KMS-11 (cell line): ENCODE measurements around the gene DENND1A.

Experiments
- H2AFZ ChIP-seq: fragments of 200-600 bp; sonication (generic); 2 replicates; pipeline ENCODE4 v1.6.1; 2016; ENCODE audit warnings: antibody characterized with exemption, mixed run types, low read depth
- H3K27ac ChIP-seq: fragments of 200-600 bp; sonication (generic); 2 replicates; pipeline ENCODE4 v1.6.1; 2016; ENCODE audit warnings: mild to moderate bottlenecking, mixed run types
- H3K27me3 ChIP-seq: fragments of 200-600 bp; sonication (generic); 2 replicates; pipeline ENCODE4 v1.6.1; 2017; ENCODE audit warnings: mild to moderate bottlenecking, low read depth, mixed run types, moderate library complexity; ENCODE audit not compliant: insufficient read depth
- H3K36me3 ChIP-seq: fragments of 200-600 bp; sonication (generic); 2 replicates; pipeline ENCODE4 v1.6.1; 2017; ENCODE audit warnings: mild to moderate bottlenecking, mixed run types; ENCODE audit not compliant: insufficient read depth
- H3K4me1 ChIP-seq: fragments of 200-600 bp; sonication (generic); 2 replicates; pipeline ENCODE4 v1.6.1; 2016; ENCODE audit warnings: mild to moderate bottlenecking, low read depth, mixed run types; ENCODE audit not compliant: poor library complexity, severe bottlenecking
- H3K4me2 ChIP-seq: fragments of 200-600 bp; sonication (generic); 2 replicates; pipeline ENCODE4 v1.7.0; 2016; ENCODE audit warnings: mild to moderate bottlenecking, mixed run types
- H3K4me3 ChIP-seq: fragments of 200-600 bp; sonication (generic); IDR thresholded peaks from 2 replicates; pipeline ENCODE4 v1.6.1; 2017; ENCODE audit warnings: low read depth, low read length, mixed read lengths; ENCODE audit not compliant: insufficient read depth
- H3K79me2 ChIP-seq: fragments of 200-600 bp; sonication (generic); 2 replicates; pipeline ENCODE4 v1.6.1; 2016; ENCODE audit warnings: low read depth, mixed run types; ENCODE audit not compliant: insufficient read depth
- H3K9ac ChIP-seq: fragments of 200-600 bp; sonication (generic); 2 replicates; pipeline ENCODE4 v1.6.1; 2016; ENCODE audit warnings: mild to moderate bottlenecking, mixed run types
- H4K20me1 ChIP-seq: fragments of 200-600 bp; sonication (generic); 2 replicates; pipeline ENCODE4 v1.6.1; 2016; ENCODE audit warnings: mild to moderate bottlenecking, mixed run types; ENCODE audit not compliant: insufficient read depth
- TF ChIP-seq, protein P1 (sequence below): fragments of 200-600 bp; sonication (generic); conservative IDR thresholded peaks from 2 replicates; pipeline ENCODE4 v1.6.1; 2017; ENCODE audit warnings: low read depth, mild to moderate bottlenecking, antibody characterized with exemption, low read length, moderate library complexity, mixed read lengths

DENND1A gene

DNA sequence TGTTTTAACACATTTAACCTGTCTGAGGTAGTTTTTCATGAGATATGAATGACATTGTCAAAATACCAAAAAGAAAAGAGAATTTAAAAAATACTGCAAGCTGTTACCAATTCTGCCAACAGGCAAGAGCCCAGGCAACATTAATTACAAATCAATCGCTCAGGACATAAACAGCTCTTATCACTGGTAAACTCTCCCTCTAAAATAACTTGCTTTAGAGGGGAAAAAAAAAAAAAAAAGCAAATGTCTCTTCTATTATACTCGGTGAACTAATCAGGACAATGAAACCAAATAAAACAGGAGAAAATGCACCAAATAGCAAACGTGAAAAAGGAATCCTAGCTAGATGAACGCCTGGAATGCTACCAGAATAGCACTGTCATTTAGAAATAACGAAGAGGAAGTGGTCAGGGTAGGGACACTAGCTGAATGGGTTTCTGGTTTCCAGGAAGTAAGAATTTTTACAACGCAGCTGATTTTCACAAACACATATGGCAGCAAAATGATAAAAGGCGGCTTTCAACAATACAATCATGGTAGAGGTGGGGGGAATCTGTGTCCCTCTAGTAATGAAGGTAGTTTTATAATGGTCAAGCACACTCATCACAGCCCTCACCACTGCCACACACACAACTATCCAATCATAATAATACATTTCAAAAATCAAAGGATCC, 94.9 kb downstream of the DENND1A start:
- Histone ChIP-seq H3K27me3 (no peaks in the 10 kb centered on the region), H3K4me1 (peaks cover 13% of the 10 kb centered on the region), H3K79me2 (no peaks in the 10 kb centered on the region), H2AFZ (no peak overlapping the region), H3K4me2 (peak overlapping the region; percentile 22), H3K9ac (no peak overlapping the region), H3K36me3 (no peaks in the 10 kb centered on the region), H4K20me1 (no peaks in the 10 kb centered on the region), H3K27ac (no peak overlapping the region), H3K4me3 (no peak overlapping the region)
- TF ChIP-seq, protein P1, sequence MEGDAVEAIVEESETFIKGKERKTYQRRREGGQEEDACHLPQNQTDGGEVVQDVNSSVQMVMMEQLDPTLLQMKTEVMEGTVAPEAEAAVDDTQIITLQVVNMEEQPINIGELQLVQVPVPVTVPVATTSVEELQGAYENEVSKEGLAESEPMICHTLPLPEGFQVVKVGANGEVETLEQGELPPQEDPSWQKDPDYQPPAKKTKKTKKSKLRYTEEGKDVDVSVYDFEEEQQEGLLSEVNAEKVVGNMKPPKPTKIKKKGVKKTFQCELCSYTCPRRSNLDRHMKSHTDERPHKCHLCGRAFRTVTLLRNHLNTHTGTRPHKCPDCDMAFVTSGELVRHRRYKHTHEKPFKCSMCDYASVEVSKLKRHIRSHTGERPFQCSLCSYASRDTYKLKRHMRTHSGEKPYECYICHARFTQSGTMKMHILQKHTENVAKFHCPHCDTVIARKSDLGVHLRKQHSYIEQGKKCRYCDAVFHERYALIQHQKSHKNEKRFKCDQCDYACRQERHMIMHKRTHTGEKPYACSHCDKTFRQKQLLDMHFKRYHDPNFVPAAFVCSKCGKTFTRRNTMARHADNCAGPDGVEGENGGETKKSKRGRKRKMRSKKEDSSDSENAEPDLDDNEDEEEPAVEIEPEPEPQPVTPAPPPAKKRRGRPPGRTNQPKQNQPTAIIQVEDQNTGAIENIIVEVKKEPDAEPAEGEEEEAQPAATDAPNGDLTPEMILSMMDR = no peak

DNA sequence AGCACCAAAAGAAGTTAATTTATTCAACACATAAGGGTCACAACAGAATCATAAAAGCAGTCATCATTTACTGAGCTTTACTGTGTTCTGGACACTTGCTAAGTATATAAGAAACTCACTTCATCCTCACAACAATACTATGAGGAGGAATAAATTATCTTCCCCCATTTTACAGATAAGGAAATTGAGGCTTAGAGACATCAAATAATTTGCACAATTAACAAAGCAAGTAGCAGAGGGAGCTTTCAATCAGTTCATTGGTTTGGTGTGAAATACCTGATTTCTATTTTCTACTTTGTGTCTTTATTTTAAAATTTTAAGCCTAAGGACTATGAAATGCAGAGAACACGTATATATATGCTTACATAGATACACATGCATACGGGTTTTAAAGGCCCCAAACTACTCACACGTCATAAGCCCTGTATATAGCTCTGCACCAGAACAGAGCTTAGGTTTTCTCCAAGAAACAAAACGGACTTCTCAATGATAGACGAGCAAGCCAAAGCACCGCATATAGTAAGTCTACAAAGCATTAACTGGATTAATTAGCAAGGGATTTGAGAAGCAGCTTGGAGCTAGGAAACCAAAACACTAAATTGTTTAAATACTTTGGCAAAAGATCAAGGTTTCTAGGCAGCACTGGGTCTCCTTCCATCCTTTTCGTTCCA, 95.6 kb downstream of the DENND1A start:
- TF ChIP-seq, protein P1 = no peak
- peak overlapping the region; percentile 22 for H3K4me2 ChIP-seq
- H3K79me2 ChIP-seq = no peaks in the 10 kb centered on the region
- H3K4me1 ChIP-seq = peaks cover 13% of the 10 kb centered on the region
- no peak overlapping the region for H2AFZ ChIP-seq
- no peak overlapping the region for H3K27ac ChIP-seq
- H3K36me3 ChIP-seq = no peaks in the 10 kb centered on the region
- no peak overlapping the region for H3K9ac ChIP-seq
- no peaks in the 10 kb centered on the region for H3K27me3 ChIP-seq
- no peak overlapping the region for H3K4me3 ChIP-seq
- no peaks in the 10 kb centered on the region for H4K20me1 ChIP-seq

DNA sequence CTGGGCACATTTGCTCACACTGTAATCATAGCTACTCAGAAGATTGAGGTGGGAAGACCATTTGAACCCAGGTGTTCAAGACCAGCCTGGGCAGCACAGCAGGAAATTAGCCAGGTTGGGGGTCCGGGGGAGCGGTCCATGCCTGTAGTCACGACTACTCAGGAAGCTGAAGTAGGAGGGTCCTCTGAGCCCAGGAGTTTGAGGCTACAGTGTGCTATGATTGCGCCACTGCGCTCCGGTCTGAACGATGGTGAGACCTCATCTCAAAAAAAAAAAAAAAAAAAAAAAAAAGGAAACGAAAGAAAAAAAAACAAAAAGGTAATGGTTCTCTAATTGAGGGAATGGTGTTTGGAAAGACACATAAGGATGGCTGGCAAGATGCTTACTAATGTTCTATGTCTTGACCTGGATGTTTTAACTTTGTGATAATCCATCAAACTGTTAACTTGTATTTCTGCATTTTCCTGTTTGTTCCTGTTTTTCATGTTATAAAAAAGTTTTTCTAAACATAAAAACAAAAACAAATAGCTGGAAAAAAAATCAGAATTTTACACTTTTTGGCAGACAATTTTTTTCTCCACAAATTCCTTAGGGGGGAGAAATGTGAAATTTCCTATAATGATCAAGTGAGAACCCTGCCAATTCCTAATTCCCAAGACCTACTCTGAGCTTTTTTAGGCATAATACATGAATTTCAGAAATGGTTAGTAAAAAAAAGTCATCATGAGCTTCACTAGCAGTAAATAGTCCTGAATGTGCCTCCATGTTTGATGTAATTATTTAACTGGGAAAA, 96.9 kb downstream of the DENND1A start:
- no peaks in the 10 kb centered on the region for H3K27me3 ChIP-seq
- no peak overlapping the region for H3K4me3 ChIP-seq
- no peaks in the 10 kb centered on the region for H3K36me3 ChIP-seq
- H4K20me1 ChIP-seq = no peaks in the 10 kb centered on the region
- H3K79me2 ChIP-seq = no peaks in the 10 kb centered on the region
- H3K4me2 ChIP-seq = no peak overlapping the region
- no peak overlapping the region for H2AFZ ChIP-seq
- peaks cover 13% of the 10 kb centered on the region for H3K4me1 ChIP-seq
- H3K27ac ChIP-seq = no peak overlapping the region
- no peak overlapping the region for H3K9ac ChIP-seq
- TF ChIP-seq, protein P1 = no peak

DNA sequence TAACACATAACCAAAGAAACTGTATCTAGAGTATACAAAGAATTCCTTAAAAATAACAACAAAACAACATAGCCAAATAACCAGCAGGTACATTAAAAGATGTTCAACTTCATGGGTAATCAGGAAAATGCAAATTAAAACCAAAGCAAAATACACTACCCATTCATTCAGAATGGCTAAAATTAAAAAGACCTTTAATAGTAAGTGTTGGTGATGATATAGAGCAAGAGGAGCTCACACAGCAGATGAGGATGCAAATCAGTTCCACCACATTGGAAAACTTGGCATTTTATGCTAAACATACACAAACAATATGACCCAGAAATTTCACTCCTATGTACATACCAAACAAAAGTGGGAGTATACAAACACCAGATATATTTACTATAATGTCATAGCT, 97.8 kb downstream of the DENND1A start:
- Histone ChIP-seq H3K36me3 (no peaks in the 10 kb centered on the region), H3K27ac (no peak overlapping the region), H3K79me2 (no peaks in the 10 kb centered on the region), H3K4me3 (no peak overlapping the region), H2AFZ (no peak overlapping the region), H3K4me2 (no peak overlapping the region), H3K9ac (no peak overlapping the region), H3K27me3 (no peaks in the 10 kb centered on the region), H4K20me1 (no peaks in the 10 kb centered on the region), H3K4me1 (peaks cover 13% of the 10 kb centered on the region)
- TF ChIP-seq, protein P1 = no peak
